K562 (cell line): Measurements from ENCODE around the gene ACBD4. TPM values are rescaled to one million over a fixed set of nuclear protein-coding genes. Genes with fewer than 3 reads are reported as not detected.

Experiments used
- ARHGAP35 ChIP-seq: fragments of 450-650 bp; IDR thresholded peaks from 2 replicates; pipeline ENCODE4 v1.6.1; 2018; ENCODE audit not compliant: partially characterized antibody
- CEBPG ChIP-seq, 3 experiments: fragments of 200-800 bp in 1 of 3; sonication (Bioruptor generic) in 1 of 3; sonication (generic) in 1 of 3; formaldehyde crosslinking in 1 of 3; IDR thresholded peaks in 2 of 3; conservative IDR thresholded peaks in 1 of 3; 2 replicates each; pipeline versions ENCODE4 v1.6.1 to v1.8.0; 2016 to 2022; ENCODE audit warnings: missing compliant biosample characterization in 2 of 3, missing genetic modification characterization in 2 of 3, mild to moderate bottlenecking in 1 of 3, missing genetic modification reagents in 1 of 3
- EHMT2 ChIP-seq: fragments of 450-650 bp; IDR thresholded peaks from 2 replicates; pipeline ENCODE4 v1.6.1; 2018; ENCODE audit warnings: antibody characterized with exemption
- HOMEZ ChIP-seq: fragments of 250-450 bp; sonication (Bioruptor Pico); IDR thresholded peaks from 2 replicates; pipeline ENCODE4 v1.4.0; 2020; ENCODE audit warnings: mild to moderate bottlenecking, moderate library complexity
- JUN ChIP-seq, 2 experiments: sonication (generic) in 1 of 2; formaldehyde crosslinking in 1 of 2; IDR thresholded peaks; 2 replicates each; pipeline versions ENCODE4 v1.6.1 to v1.8.0; 2012 to 2022; ENCODE audit warnings: borderline replicate concordance in 2 of 2, mild to moderate bottlenecking in 2 of 2, improper control_type of control experiment in 1 of 2, low read depth in 1 of 2, low read length in 1 of 2, missing genetic modification reagents in 1 of 2
- MTA3 ChIP-seq: fragments of 450-650 bp; formaldehyde crosslinking; IDR thresholded peaks from 2 replicates; pipeline ENCODE4 v1.6.1; 2017; ENCODE audit warnings: mild to moderate bottlenecking, borderline replicate concordance
- PCBP1 ChIP-seq: fragments of 200-400 bp; formaldehyde crosslinking; IDR thresholded peaks from 2 replicates; pipeline ENCODE4 v1.6.1; 2018; ENCODE audit warnings: mild to moderate bottlenecking, low read depth, low read length; ENCODE audit not compliant: poor library complexity, severe bottlenecking
- POLR3G ChIP-seq: IDR thresholded peaks from 2 replicates; pipeline ENCODE4 v1.6.1; 2011; ENCODE audit not compliant: insufficient read length, insufficient replicate concordance; ENCODE audit errors: extremely low read depth
- SMARCC2 ChIP-seq: fragments of 450-650 bp; IDR thresholded peaks from 2 replicates; pipeline ENCODE4 v1.6.1; 2017; ENCODE audit warnings: antibody characterized with exemption, moderate library complexity, mild to moderate bottlenecking, low read depth
- YY1 ChIP-seq, 3 experiments: IDR thresholded peaks; 2 replicates each; pipeline ENCODE4 v1.6.1; 2011; ENCODE audit warnings: low read length in 2 of 3, mild to moderate bottlenecking in 2 of 3, moderate library complexity in 2 of 3, borderline replicate concordance in 1 of 3, control low read depth in 1 of 3, low read depth in 1 of 3; ENCODE audit not compliant: insufficient read depth in 3 of 3, insufficient replicate concordance in 2 of 3, control insufficient read depth in 1 of 3, insufficient read length in 1 of 3; ENCODE audit errors: extremely low read depth in 1 of 3
- ZFP91 ChIP-seq: sonication (generic); formaldehyde crosslinking; IDR thresholded peaks from 2 replicates; pipeline ENCODE4 v1.8.0; 2022; ENCODE audit warnings: mild to moderate bottlenecking, missing genetic modification reagents
- ZNF134 ChIP-seq: fragments of 250-450 bp; sonication (Bioruptor Pico); conservative IDR thresholded peaks from 2 replicates; pipeline ENCODE4 v1.4.0; 2020
- ZNF24 ChIP-seq: fragments of 450-650 bp; IDR thresholded peaks from 2 replicates; pipeline ENCODE4 v1.6.1; 2016
- ZNF263 ChIP-seq: sonication (generic); formaldehyde crosslinking; IDR thresholded peaks from 2 replicates; pipeline ENCODE4 v1.8.0; 2022; ENCODE audit warnings: mild to moderate bottlenecking, missing genetic modification reagents, borderline replicate concordance
- ZNF274 ChIP-seq: IDR thresholded peaks from 2 replicates; pipeline ENCODE4 v1.6.1; 2011; ENCODE audit warnings: low read depth, mild to moderate bottlenecking, low read length, moderate library complexity, borderline replicate concordance
- ZNF766 ChIP-seq: fragments of 200-800 bp; sonication (Bioruptor generic); conservative IDR thresholded peaks from 2 replicates; pipeline ENCODE4 v1.6.1; 2016; ENCODE audit warnings: missing genetic modification characterization, missing compliant biosample characterization
- polyA plus RNA-seq, 8 experiments: library from polyadenylated mRNA; depleted of rRNA in 4 of 8; stranded (reverse) in 5 of 8; unstranded in 3 of 8; fragments of >200 nt; fragmentation: Nextera tagmentation in 2 of 8; fragmentation: Illumina TruSeq in 1 of 8; extraction: Ambion mirVana in 2 of 8; extraction: Trizol in 1 of 8; gene quantifications; 2 replicates each; pipeline versions ENCODE4 v1.2.1 to v1.2.3, GENCODE V29; 2011 to 2014; ENCODE audit warnings: inconsistent platforms in 1 of 8, missing spikeins in 1 of 8
- total RNA-seq, 7 experiments: library from RNA; depleted of rRNA in 6 of 7; stranded (reverse); fragments of >200 nt in 6 of 7; fragmentation: Illumina TruSeq in 2 of 7; extraction: Trizol in 2 of 7; gene quantifications; 2 replicates each; pipeline versions ENCODE4 v1.2.1 to v1.2.3, GENCODE V29; 2011 to 2021; ENCODE audit warnings: low replicate concordance in 1 of 7
- TF ChIP-seq, protein P1 (sequence below): fragments of 250-450 bp; sonication (Bioruptor Pico); IDR thresholded peaks from 2 replicates; pipeline ENCODE4 v1.5.0; 2020; ENCODE audit warnings: mild to moderate bottlenecking, borderline replicate concordance
- TF ChIP-seq, protein P2 (sequence below): IDR thresholded peaks from 2 replicates; pipeline ENCODE4 v1.6.1; 2014; ENCODE audit warnings: antibody characterized with exemption

ACBD4 gene
- total and polyA plus RNA-seq, 9 of the 15 experiments (the other 6 are each of a cell fraction or from before 2014, with no cell fraction given) = 0.14 to 6.9 (median 4.6) TPM

- 0 out of 2 replicates have a peak, but pooled peaks have one; percentile 6 for TF ChIP-seq SMARCC2
- TF ChIP-seq, protein P1, sequence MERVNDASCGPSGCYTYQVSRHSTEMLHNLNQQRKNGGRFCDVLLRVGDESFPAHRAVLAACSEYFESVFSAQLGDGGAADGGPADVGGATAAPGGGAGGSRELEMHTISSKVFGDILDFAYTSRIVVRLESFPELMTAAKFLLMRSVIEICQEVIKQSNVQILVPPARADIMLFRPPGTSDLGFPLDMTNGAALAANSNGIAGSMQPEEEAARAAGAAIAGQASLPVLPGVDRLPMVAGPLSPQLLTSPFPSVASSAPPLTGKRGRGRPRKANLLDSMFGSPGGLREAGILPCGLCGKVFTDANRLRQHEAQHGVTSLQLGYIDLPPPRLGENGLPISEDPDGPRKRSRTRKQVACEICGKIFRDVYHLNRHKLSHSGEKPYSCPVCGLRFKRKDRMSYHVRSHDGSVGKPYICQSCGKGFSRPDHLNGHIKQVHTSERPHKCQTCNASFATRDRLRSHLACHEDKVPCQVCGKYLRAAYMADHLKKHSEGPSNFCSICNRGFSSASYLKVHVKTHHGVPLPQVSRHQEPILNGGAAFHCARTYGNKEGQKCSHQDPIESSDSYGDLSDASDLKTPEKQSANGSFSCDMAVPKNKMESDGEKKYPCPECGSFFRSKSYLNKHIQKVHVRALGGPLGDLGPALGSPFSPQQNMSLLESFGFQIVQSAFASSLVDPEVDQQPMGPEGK (CRISPR knock-in tag) = no peak
- TF ChIP-seq ARHGAP35 = no peak
- TF ChIP-seq ZNF134 (CRISPR knock-in tag) = no peak
- TF ChIP-seq HOMEZ (CRISPR knock-in tag) = no peak
- 0 out of 2 replicates have a peak, but pooled peaks have one; percentile 36 for TF ChIP-seq ZNF274
- no peak for TF ChIP-seq ZNF24
- TF ChIP-seq CEBPG (CRISPR knock-in tag; IDR thresholded peaks at IDR 0.05) = no peak
- no peak for TF ChIP-seq CEBPG (tag; conservative IDR thresholded peaks at IDR 0.05 in 1 of 2, IDR thresholded peaks at IDR 0.05 in 1 of 2)
- TF ChIP-seq, protein P2, sequence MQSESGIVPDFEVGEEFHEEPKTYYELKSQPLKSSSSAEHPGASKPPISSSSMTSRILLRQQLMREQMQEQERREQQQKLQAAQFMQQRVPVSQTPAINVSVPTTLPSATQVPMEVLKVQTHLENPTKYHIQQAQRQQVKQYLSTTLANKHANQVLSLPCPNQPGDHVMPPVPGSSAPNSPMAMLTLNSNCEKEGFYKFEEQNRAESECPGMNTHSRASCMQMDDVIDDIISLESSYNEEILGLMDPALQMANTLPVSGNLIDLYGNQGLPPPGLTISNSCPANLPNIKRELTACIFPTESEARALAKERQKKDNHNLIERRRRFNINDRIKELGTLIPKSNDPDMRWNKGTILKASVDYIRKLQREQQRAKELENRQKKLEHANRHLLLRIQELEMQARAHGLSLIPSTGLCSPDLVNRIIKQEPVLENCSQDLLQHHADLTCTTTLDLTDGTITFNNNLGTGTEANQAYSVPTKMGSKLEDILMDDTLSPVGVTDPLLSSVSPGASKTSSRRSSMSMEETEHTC = no peak
- no peak for TF ChIP-seq POLR3G
- TF ChIP-seq YY1 (IDR thresholded peaks at IDR 0.05; ENCODE audit: borderline replicate concordance in 1 of 3, control insufficient read depth in 1 of 3, extremely low read depth in 1 of 3, insufficient read depth in 3 of 3, insufficient read length in 1 of 3, insufficient replicate concordance in 2 of 3, low read depth in 1 of 3, low read length in 2 of 3) = peak in 2 of 3 experiments; percentile 51 to 64
- peak; percentile 77 for TF ChIP-seq ZNF263 (CRISPR knock-in tag)
- TF ChIP-seq ZNF766 = no peak; the same call in 1 of the 2 replicates
- TF ChIP-seq JUN (IDR thresholded peaks at IDR 0.05; ENCODE audit: borderline replicate concordance, low read depth, low read length) = no peak
- 0 out of 2 replicates have a peak, but pooled peaks have one; percentile 18 for TF ChIP-seq JUN (CRISPR knock-in tag; IDR thresholded peaks at IDR 0.05; ENCODE audit: borderline replicate concordance)
- 0 out of 2 replicates have a peak, but pooled peaks have one; percentile 3 for TF ChIP-seq ZFP91 (CRISPR knock-in tag)
- no peak for TF ChIP-seq EHMT2
- TF ChIP-seq PCBP1 = no peak
- no peak for TF ChIP-seq MTA3
These were observed 13.7 kb downstream of the ACBD4 start (continued) for GRCh38 chr17:45149037-45149668.
